SK-N-SH treated with all-trans-retinoic acid at 6 μM for 48 hours (cell line): ENCODE data around the gene ROPN1L.

ENCODE experiments used
- CSDC2 ChIP-seq: fragments of 250-450 bp; sonication (Bioruptor Pico); IDR thresholded peaks from 2 replicates; pipeline ENCODE4 v1.5.0; 2020; ENCODE audit warnings: mild to moderate bottlenecking, moderate library complexity
- CSRNP3 ChIP-seq: fragments of 250-450 bp; sonication (Bioruptor Pico); IDR thresholded peaks from 2 replicates; pipeline ENCODE4 v1.5.1; 2021; ENCODE audit warnings: mild to moderate bottlenecking, moderate library complexity
- PATZ1 ChIP-seq: fragments of 250-450 bp; sonication (Bioruptor Pico); IDR thresholded peaks from 2 replicates; pipeline ENCODE4 v1.8.0; 2020; ENCODE audit warnings: mild to moderate bottlenecking, moderate library complexity, borderline replicate concordance
- POU6F1 ChIP-seq: fragments of 250-450 bp; sonication (Bioruptor Pico); IDR thresholded peaks from 2 replicates; pipeline ENCODE4 v1.8.0; 2021; ENCODE audit warnings: low read depth, mild to moderate bottlenecking, moderate library complexity, borderline replicate concordance
- PPARA ChIP-seq: fragments of 250-450 bp; sonication (Bioruptor Pico); IDR thresholded peaks from 2 replicates; pipeline ENCODE4 v1.5.0; 2020; ENCODE audit warnings: mild to moderate bottlenecking, borderline replicate concordance
- SNAI2 ChIP-seq: fragments of 250-450 bp; sonication (Bioruptor Pico); IDR thresholded peaks from 2 replicates; pipeline ENCODE4 v1.5.0; 2020; ENCODE audit warnings: mild to moderate bottlenecking, moderate library complexity
- ZFP30 ChIP-seq: fragments of 450-650 bp; formaldehyde crosslinking; IDR thresholded peaks from 2 replicates; pipeline ENCODE4 v1.5.0; 2022; ENCODE audit warnings: mild to moderate bottlenecking, moderate library complexity

- TF ChIP-seq PATZ1 (no peak), PPARA (CRISPR knock-in tag) (no peak), SNAI2 (no peak), CSRNP3 (CRISPR knock-in tag) (no peak), POU6F1 (no peak), ZFP30 (no peak), CSDC2 (CRISPR knock-in tag) (no peak)
Measured at GRCh38 chr5:10456583-10457420, 15.1 kb downstream of the ROPN1L start.
